Activated naive CD4-positive, alpha-beta T cell treated with anti-CD3 and anti-CD28 coated beads for 36 hours (primary cell): ENCODE data around the gene NRXN3. TPM values are rescaled to one million over a fixed set of nuclear protein-coding genes. Genes with fewer than 3 reads are reported as not detected.

Source experiments
- CTCF ChIA-PET: fragments of 350-600 bp; sonication (Branson Sonifier 250); formaldehyde crosslinking; loops from one replicate; lab custom pipeline; 2021; ENCODE audit warnings: antibody characterized with exemption; lab: Charles Lee
- DNase-seq: peaks from one replicate; pipeline ENCODE4 v3.0.0-alpha.2; 2020
- H3K27ac Mint-ChIP-seq: one replicate; pipeline ENCODE4 v1.8.0; 2021; ENCODE audit warnings: mild to moderate bottlenecking, mixed read lengths
- H3K27me3 Mint-ChIP-seq: one replicate; pipeline ENCODE4 v1.8.0; 2021; ENCODE audit warnings: low read depth, mixed read lengths
- H3K36me3 Mint-ChIP-seq: one replicate; pipeline ENCODE4 v1.8.0; 2021; ENCODE audit warnings: low read depth, mixed read lengths
- H3K4me1 Mint-ChIP-seq: one replicate; pipeline ENCODE4 v1.8.0; 2021; ENCODE audit warnings: low read depth, mixed read lengths
- H3K4me3 Mint-ChIP-seq: one replicate; pipeline ENCODE4 v1.8.0; 2021; ENCODE audit warnings: mild to moderate bottlenecking, moderate library complexity, mixed read lengths
- H3K9me3 Mint-ChIP-seq: one replicate; pipeline ENCODE4 v1.8.0; 2021; ENCODE audit warnings: mixed read lengths
- intact Hi-C: fragments of 100-400 bp; cut with micrococcal nuclease; formaldehyde crosslinking; loops from one replicate; pipeline ENCODE4 v1.15.1; 2023
- total RNA-seq, 2 experiments: library from RNA; stranded (reverse); gene quantifications; one replicate each; pipeline ENCODE4 v1.2.3, GENCODE V29; 2021

Gene NRXN3
- total RNA-seq, 2 experiments from 2014 or later, result not detected

DNA sequence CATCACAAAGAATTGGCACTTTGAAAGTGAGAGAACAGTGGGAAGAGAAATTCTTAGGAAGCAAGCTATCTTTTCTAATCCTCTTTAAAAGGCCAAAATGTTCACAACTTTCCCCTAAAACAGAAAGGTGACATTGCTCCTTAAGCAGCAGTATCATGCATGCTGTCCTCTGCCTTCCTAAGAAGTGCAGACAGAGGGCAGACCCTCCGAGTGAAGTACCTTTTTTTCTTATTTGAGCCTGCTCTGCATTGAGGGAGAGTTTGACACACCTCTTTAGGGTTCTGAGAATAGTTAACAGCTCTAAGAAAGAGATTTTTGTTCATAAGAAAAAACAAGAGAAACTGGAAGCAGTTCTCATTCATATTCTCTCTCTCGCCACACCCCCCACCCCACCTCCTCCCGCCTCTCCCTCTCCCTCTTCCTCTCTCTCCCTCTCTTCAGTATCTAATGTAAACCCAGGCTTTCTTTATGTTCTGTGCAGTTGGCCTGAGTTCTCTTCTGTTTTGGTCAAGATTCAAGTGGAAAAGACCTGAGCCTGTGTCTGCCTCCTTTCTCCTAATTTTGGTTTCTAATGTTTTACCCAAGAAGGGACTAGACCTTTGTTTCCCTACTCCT, 1332.1 kb downstream of the NRXN3 start:
- H3K4me1 Mint-ChIP-seq, result no peaks in the 10 kb centered on the region
- no peak overlapping the region for H3K27ac Mint-ChIP-seq
- H3K9me3 Mint-ChIP-seq, result peaks cover 4% of the 10 kb centered on the region
- no peak for DNase-seq
- CTCF ChIA-PET, result interaction anchor here (0.6 kb wide), 1 partner anchor 46 kb away, joined by 3 read pairs; no protein-coding TSS in a partner anchor
- intact Hi-C loops, result no loop called here
- H3K36me3 Mint-ChIP-seq, result no peaks in the 10 kb centered on the region
- no peak overlapping the region for H3K4me3 Mint-ChIP-seq
- H3K27me3 Mint-ChIP-seq, result no peaks in the 10 kb centered on the region

DNA sequence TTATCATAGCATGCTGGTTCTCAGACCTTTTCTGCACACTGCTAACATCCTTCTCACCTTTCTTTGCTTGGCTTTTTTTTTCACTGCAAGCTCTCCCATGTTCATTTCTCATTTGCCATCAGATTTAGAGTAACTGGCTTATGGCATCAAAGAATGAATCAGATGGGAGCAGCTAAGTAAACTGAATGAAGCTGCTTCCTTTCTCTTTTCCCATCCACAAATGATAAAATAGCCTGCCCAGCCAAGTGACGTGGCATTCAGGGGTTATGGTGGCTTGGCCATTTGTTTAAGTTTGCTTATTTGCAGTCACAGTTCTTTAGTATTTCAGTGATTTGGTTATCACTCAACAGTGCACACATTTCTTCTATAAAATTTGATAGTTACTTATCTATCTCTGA, 1332.6 kb downstream of the NRXN3 start:
- no peak overlapping the region for H3K4me3 Mint-ChIP-seq
- intact Hi-C loops, result no loop called here
- no peak for DNase-seq
- H3K27me3 Mint-ChIP-seq, result no peaks in the 10 kb centered on the region
- H3K36me3 Mint-ChIP-seq, result no peaks in the 10 kb centered on the region
- H3K9me3 Mint-ChIP-seq, result peaks cover 4% of the 10 kb centered on the region
- CTCF ChIA-PET, result interaction anchor here (0.6 kb wide), 1 partner anchor 47 kb away, joined by 3 read pairs; no protein-coding TSS in a partner anchor
- H3K27ac Mint-ChIP-seq, result no peak overlapping the region
- H3K4me1 Mint-ChIP-seq, result no peaks in the 10 kb centered on the region

DNA sequence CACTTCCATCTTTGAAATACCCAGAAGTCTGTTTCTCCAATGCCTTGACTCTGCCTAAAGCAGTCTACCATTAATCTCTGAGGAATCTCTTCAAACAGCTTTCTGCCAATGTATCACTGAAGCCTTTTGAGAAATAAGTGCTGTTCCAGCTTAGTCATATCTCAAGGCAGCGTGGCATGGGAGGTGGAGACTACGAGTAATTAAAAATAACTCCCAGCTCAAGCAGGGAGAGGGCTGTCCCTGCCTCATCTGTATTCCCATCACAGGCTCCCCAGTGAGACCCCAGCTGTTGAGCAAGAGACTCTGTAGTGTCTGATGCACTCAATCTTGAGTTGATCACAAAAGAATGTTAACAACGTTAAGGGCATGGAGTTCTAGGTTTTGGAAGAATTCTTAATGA, 1340.5 kb downstream of the NRXN3 start:
- peaks cover 3% of the 10 kb centered on the region for H3K9me3 Mint-ChIP-seq
- intact Hi-C loops, result no loop called here
- H3K4me1 Mint-ChIP-seq, result no peaks in the 10 kb centered on the region
- H3K27me3 Mint-ChIP-seq, result no peaks in the 10 kb centered on the region
- CTCF ChIA-PET, result interaction anchor here (0.5 kb wide), 1 partner anchor 202 kb away, joined by 3 read pairs; no protein-coding TSS in a partner anchor
- no peaks in the 10 kb centered on the region for H3K36me3 Mint-ChIP-seq
- DNase-seq, result no peak
- H3K4me3 Mint-ChIP-seq, result no peak overlapping the region
- H3K27ac Mint-ChIP-seq, result no peak overlapping the region

DNA sequence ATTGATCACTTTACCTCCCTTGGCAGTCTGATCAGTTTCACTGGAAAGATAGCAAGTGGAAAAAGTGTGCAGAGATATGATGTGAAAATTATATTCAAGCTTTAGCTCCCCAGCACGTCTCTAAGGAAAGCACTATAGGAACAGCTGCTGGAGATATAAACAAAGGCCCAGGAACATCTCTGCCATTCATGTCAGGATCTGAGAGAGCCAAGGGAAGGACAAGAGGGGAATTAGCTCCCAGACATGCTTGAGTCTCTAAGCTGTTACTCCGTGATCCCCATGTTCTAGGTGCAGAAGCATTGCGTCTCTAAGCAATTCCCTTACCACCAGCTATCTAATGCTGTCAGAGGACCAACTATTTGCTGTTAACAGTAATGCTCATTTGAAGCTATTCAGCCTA, 1341.0 kb downstream of the NRXN3 start:
- DNase-seq, result no peak
- peaks cover 3% of the 10 kb centered on the region for H3K9me3 Mint-ChIP-seq
- no peaks in the 10 kb centered on the region for H3K27me3 Mint-ChIP-seq
- H3K4me1 Mint-ChIP-seq, result no peaks in the 10 kb centered on the region
- H3K4me3 Mint-ChIP-seq, result no peak overlapping the region
- CTCF ChIA-PET, result interaction anchor here (0.5 kb wide), 1 partner anchor 201 kb away, joined by 3 read pairs; no protein-coding TSS in a partner anchor
- H3K36me3 Mint-ChIP-seq, result no peaks in the 10 kb centered on the region
- intact Hi-C loops, result no loop called here
- no peak overlapping the region for H3K27ac Mint-ChIP-seq

DNA sequence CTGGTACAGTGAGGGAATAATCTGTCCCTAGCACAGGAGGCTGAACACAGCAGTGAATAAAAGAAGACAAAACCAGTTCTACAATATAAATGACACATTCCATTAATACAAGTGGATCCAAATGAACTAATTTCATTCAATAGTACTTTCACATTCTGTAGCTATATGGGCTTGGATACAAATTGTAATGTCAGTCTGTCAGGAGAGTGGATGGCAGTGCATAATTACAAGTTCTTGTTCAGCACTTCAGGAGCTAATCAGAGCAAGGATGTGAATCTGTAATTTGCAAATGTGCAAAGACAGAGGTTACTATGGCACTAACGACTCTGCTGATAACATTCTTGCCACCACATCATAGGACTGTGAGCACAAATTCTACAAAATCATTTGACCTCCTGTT, 1343.3 kb downstream of the NRXN3 start:
- DNase-seq, result no peak
- Mint-ChIP-seq H3K36me3 (no peaks in the 10 kb centered on the region), H3K4me1 (no peaks in the 10 kb centered on the region), H3K9me3 (peaks cover 3% of the 10 kb centered on the region), H3K27ac (no peak overlapping the region), H3K4me3 (no peak overlapping the region), H3K27me3 (no peaks in the 10 kb centered on the region)
- intact Hi-C loops, result no loop called here
- CTCF ChIA-PET, result no interaction called here

DNA sequence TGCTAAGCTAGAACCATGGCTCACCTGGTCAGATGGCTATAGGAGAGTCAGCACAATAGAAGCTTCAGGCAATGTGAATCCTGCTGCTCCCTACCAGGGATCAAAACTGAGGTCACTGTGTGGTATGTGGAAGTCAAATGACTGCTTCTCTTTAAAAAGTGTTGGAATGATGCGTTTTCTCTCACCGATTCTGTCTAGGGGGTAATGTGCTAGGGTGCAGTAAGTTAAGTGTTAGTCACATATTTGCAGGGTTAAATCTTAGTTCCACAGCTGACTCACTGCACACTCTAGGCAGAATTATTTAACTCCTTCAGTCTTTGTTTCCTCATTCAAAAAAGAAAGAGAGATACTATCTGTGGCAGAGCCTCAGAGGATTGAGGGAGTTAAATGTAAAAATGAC, 1344.5 kb downstream of the NRXN3 start:
- H3K27me3 Mint-ChIP-seq, result no peaks in the 10 kb centered on the region
- CTCF ChIA-PET, result interaction anchor here (0.6 kb wide), 1 partner anchor 1726 kb away, joined by 3 read pairs; no protein-coding TSS in a partner anchor
- DNase-seq, result no peak
- H3K4me3 Mint-ChIP-seq, result no peak overlapping the region
- intact Hi-C loops, result no loop called here
- H3K27ac Mint-ChIP-seq, result no peak overlapping the region
- peaks cover 3% of the 10 kb centered on the region for H3K9me3 Mint-ChIP-seq
- no peaks in the 10 kb centered on the region for H3K36me3 Mint-ChIP-seq
- no peaks in the 10 kb centered on the region for H3K4me1 Mint-ChIP-seq

GRCh38 chr14:79515158-79515557, 1345.0 kb downstream of the NRXN3 start:
- intact Hi-C loops, result no loop called here
- Mint-ChIP-seq H3K36me3 (no peaks in the 10 kb centered on the region), H3K9me3 (peaks cover 2% of the 10 kb centered on the region), H3K27me3 (no peaks in the 10 kb centered on the region), H3K4me1 (no peaks in the 10 kb centered on the region), H3K27ac (no peak overlapping the region), H3K4me3 (no peak overlapping the region)
- CTCF ChIA-PET, result interaction anchor here (0.6 kb wide), 1 partner anchor 1726 kb away, joined by 3 read pairs; no protein-coding TSS in a partner anchor
- no peak for DNase-seq

DNA sequence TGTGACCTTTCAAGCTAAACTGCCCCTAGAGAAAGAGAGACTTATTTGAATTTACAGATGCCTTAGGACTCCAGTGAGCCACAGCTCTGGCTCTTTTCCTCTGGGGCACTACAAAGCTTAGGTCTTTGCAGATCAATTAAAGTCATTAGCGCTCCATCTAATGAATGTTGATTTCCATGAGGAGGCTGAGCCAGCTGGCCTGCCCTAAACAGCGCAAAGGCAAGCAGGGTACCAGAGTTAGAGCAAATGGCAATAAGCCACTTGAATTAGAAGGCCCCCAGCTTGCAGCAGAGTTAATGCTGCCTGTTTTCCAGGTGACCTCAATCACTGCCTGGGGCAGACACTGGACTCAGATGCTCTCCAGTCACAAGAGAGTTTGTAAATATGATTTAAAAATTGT, 1345.8 kb downstream of the NRXN3 start:
- H3K27me3 Mint-ChIP-seq, result no peaks in the 10 kb centered on the region
- H3K27ac Mint-ChIP-seq, result no peak overlapping the region
- intact Hi-C loops, result no loop called here
- H3K36me3 Mint-ChIP-seq, result no peaks in the 10 kb centered on the region
- H3K9me3 Mint-ChIP-seq, result peaks cover 3% of the 10 kb centered on the region
- DNase-seq, result no peak
- CTCF ChIA-PET, result no interaction called here
- H3K4me3 Mint-ChIP-seq, result no peak overlapping the region
- no peaks in the 10 kb centered on the region for H3K4me1 Mint-ChIP-seq

- Mint-ChIP-seq H3K27me3 (peaks cover 2% of the 10 kb centered on the region), H3K36me3 (no peaks in the 10 kb centered on the region), H3K4me1 (no peaks in the 10 kb centered on the region), H3K4me3 (no peak overlapping the region), H3K9me3 (peaks cover 5% of the 10 kb centered on the region), H3K27ac (no peak overlapping the region)
- CTCF ChIA-PET, result no interaction called here
- no peak for DNase-seq
- intact Hi-C loops, result no loop called here
Observed at GRCh38 chr14:79525416-79525815, 1355.2 kb downstream of the NRXN3 start.

DNA sequence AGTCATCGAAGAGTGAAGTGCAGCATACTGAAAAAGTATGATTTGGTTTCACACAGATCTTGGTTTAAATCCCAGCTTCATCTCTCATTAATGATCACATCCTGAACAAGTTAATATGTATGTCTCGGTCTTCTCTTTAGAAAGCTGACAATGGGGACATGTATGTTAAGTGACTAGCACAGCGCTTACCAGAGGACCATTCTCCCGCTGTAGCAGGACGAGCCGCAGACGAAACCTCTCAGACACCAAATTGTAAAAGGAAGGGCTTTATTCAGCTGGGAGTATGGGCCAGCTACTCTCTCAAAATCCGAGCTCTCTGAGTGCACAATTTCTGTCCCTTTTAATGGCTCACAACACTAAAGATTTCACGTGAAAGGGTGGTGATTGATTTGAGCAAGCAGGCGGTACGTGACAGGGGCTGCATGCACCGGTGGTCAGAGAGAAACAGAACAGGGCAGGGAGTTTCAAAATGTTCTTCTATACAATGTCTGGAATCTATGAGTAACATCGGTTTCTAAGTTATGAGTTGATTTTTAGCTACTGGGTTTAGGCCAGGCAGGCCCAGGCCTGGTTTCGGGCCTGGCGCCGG, 1358.7 kb downstream of the NRXN3 start:
- CTCF ChIA-PET, result interaction anchor here (0.7 kb wide), 2 partner anchors 11 to 37 kb away, joined by 3 read pairs; no protein-coding TSS in a partner anchor
- intact Hi-C loops, result no loop called here
- H3K4me3 Mint-ChIP-seq, result no peak overlapping the region
- no peaks in the 10 kb centered on the region for H3K27me3 Mint-ChIP-seq
- H3K27ac Mint-ChIP-seq, result no peak overlapping the region
- H3K4me1 Mint-ChIP-seq, result no peaks in the 10 kb centered on the region
- DNase-seq, result no peak
- peaks cover 1% of the 10 kb centered on the region for H3K9me3 Mint-ChIP-seq
- no peaks in the 10 kb centered on the region for H3K36me3 Mint-ChIP-seq

- CTCF ChIA-PET, result no interaction called here
- intact Hi-C loops, result no loop called here
- peaks cover 5% of the 10 kb centered on the region for H3K9me3 Mint-ChIP-seq
Observed at GRCh38 chr14:79530555-79530954, 1360.4 kb downstream of the NRXN3 start.

GRCh38 chr14:79534703-79535353, 1364.7 kb downstream of the NRXN3 start:
- peaks cover 17% of the 10 kb centered on the region for H3K9me3 Mint-ChIP-seq
- H3K36me3 Mint-ChIP-seq, result no peaks in the 10 kb centered on the region
- no peaks in the 10 kb centered on the region for H3K4me1 Mint-ChIP-seq
- H3K4me3 Mint-ChIP-seq, result no peak overlapping the region
- no peaks in the 10 kb centered on the region for H3K27me3 Mint-ChIP-seq
- intact Hi-C loops, result no loop called here
- H3K27ac Mint-ChIP-seq, result no peak overlapping the region
- CTCF ChIA-PET, result no interaction called here
- no peak for DNase-seq

More at GRCh38 chr14:79530555-79530954, 1360.4 kb downstream of the NRXN3 start:
- no peaks in the 10 kb centered on the region for H3K27me3 Mint-ChIP-seq
- no peak overlapping the region for H3K27ac Mint-ChIP-seq
- no peaks in the 10 kb centered on the region for H3K36me3 Mint-ChIP-seq
- H3K4me1 Mint-ChIP-seq, result no peaks in the 10 kb centered on the region
- DNase-seq, result no peak
- no peak overlapping the region for H3K4me3 Mint-ChIP-seq
